Neuron (in vitro differentiated cells): ENCODE measurements around the gene ESPNL.

Experiments
- H2AFZ ChIP-seq: one replicate; pipeline ENCODE4 v1.6.1; 2013; ENCODE audit warnings: low read depth, mild to moderate bottlenecking, inconsistent platforms, low read length, moderate library complexity
- H3K27me3 ChIP-seq: one replicate; pipeline ENCODE4 v1.6.1; 2013; ENCODE audit warnings: low read length; ENCODE audit not compliant: insufficient read depth
- H3K36me3 ChIP-seq: one replicate; pipeline ENCODE4 v1.6.1; 2013; ENCODE audit warnings: low read length; ENCODE audit not compliant: insufficient read depth
- H3K4me1 ChIP-seq: one replicate; pipeline ENCODE4 v1.6.1; 2013; ENCODE audit warnings: low read length; ENCODE audit not compliant: insufficient read depth
- H3K4me3 ChIP-seq: 2 replicates; pipeline ENCODE4 v1.5.1; 2013; ENCODE audit warnings: mild to moderate bottlenecking, low read length, moderate library complexity
- H3K9me3 ChIP-seq: one replicate; pipeline ENCODE4 v1.6.1; 2013; ENCODE audit warnings: low read length

Gene ESPNL

DNA sequence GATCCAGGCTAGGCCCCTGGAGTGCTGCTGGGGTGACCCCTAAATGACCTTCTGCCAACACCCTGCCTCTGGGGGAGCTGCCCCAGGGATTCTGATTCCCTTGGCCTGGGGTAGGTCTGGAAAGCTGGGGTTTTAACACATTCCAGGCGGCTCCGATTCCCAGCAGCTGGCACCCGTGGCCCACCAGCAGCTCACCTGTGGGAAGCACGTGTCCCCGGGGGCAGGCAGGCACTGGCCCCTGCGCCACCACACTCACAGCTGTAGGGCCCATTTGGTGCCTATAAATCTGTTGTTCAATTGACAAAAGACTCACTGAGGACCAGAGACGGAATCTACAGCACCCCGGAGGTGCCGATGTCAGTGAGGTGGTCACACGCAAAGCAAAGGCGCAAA lies 34.2 kb downstream of the ESPNL start:
- Histone ChIP-seq H3K9me3 (no peaks in the 10 kb centered on the region), H2AFZ (no peak overlapping the region)

DNA sequence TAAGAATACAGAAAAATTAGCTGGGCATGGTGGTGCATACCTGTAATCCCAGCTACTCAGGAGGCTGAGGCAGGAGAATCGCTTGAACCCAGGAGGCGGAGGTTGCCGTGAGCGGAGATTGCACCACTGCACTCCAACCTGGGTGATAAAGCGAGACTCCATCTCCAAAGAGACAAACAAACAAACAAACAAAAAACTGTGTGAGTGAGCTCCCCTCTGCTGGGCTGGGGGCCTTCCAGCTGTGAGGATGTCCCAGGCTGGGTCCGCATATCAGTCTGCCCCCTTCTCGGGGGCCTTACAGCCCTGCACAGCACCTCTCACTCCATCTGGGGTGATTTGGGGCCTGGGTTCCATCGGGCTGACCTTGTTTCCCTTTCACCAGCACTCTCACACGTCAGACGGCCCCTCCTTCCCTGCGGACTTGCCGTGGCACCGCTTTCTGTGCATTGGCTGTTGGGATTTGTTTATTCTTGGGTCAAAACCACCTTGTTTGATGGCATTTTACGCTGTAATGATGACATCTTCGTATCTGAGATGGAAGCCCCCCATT lies 35.5 kb downstream of the ESPNL start:
- Histone ChIP-seq H3K36me3 (no peaks in the 10 kb centered on the region), H3K4me1 (peaks cover 9% of the 10 kb centered on the region), H3K27me3 (peaks cover 5% of the 10 kb centered on the region), H3K9me3 (no peaks in the 10 kb centered on the region), H2AFZ (no peak overlapping the region), H3K4me3 (no peak overlapping the region)

More for the DNA sequence above, 34.2 kb downstream of the ESPNL start:
- Histone ChIP-seq H3K36me3 (no peaks in the 10 kb centered on the region), H3K4me3 (no peak overlapping the region), H3K27me3 (peaks cover 5% of the 10 kb centered on the region), H3K4me1 (peaks cover 9% of the 10 kb centered on the region)

DNA sequence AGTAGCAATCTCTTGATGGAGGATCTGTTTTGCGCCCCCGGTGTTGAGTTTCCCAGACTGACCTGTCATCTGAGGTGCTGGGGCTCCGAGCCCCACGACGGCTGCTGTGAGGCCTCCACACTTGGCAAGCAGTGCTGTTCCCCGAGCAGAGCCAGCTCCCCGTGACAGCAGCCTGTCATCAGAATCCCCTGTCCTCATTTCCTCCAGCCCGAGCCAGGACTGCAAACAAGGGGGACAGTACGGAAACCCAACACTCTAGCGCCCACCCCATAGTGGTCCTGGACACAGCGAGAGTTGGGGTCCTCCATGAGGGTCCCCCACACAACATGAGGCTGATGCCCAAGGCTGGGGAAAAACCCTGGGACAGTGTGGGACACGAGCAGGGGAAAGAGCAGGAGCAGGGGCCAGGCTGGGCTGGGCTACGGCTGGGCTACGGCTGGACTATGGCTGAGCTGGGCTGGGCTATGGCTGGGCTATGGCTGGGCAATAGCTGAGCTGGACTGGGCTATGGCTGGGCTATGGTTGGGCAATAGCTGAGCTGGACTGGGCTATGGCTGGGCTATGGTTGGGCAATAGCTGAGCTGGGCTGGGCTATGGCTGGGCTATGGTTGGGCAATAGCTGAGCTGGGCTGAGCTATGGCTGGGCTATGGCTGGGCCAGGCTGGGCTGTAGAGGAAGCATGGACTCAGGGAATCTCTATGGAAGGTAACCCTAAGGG lies 36.8 kb downstream of the ESPNL start:
- Histone ChIP-seq H3K4me1 (peaks cover 9% of the 10 kb centered on the region), H3K9me3 (no peaks in the 10 kb centered on the region), H2AFZ (no peak overlapping the region), H3K4me3 (no peak overlapping the region), H3K36me3 (no peaks in the 10 kb centered on the region), H3K27me3 (peaks cover 9% of the 10 kb centered on the region)

DNA sequence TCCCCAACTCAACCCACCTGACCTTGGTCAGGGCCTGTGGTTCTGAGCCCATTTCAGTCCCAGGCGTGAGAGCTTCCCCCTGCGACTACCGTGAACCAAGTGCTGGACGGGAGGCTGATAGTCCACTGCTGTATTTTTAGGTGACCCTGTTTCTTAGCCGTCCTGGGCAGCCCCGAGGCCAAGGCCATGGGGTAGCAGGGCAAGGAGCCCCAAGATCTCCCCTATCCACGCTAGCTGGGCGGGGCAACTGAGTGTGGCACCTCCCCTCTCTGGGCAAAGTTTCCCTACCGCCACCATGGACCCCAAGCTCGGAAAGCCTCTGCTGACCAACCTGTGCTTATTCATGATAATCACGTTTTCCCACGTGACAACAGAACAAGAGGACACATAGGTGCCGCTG lies 37.7 kb downstream of the ESPNL start:
- Histone ChIP-seq H3K27me3 (peaks cover 9% of the 10 kb centered on the region), H2AFZ (no peak overlapping the region), H3K4me1 (peaks cover 9% of the 10 kb centered on the region), H3K4me3 (no peak overlapping the region), H3K9me3 (no peaks in the 10 kb centered on the region), H3K36me3 (no peaks in the 10 kb centered on the region)

DNA sequence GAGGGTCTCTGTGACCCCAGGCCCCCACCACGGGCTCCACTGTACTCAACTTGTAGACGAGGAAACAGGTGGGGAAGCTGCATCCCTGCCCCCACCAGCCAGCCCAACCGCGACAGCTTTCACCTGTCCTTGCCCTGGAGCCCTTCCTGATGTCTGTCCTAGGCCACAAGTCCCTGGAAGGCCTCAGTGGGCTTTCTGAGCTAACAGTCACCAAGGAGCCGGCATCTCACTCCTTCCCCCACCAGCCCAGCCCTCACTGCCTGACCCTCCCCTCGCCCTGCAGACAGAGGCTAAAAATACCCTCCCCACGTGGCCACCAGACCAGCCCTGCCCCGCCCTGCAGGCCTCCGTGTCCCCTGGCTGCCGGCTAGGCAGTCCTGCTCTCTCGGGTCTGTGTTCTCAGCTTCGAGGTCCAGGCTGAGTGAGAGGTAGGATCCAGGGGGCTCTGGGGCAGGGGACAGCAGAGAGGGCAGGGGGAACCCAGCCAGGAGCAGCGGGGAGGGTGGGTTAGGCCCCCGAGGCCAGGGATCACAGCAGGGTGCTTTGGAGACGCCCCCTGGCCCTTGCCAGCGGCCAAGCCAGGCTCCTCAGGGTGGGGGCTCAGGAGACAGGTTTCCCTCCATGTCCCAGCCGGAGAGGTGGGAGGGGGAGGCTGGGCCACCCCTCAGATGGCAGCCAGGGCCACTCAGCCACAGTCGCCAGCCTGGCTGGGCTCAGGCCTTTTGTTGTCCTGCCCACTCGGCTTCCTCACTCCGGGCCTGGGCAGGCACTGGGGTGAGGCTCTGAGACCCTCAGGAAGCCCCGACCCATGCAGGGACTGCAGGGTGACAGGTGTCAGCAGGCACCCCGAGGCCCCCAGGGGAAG lies 38.4 kb downstream of the ESPNL start, which contains the start of gene KLHL30:
Gene KLHL30, plus strand, starts transcription at position 338 of the 865 bp plus-strand sequence. CDS start 2,087 bp downstream, outside the sequence.
- Histone ChIP-seq H3K4me1 (peaks cover 9% of the 10 kb centered on the region), H2AFZ (no peak within 1 kb of the TSS), H3K27me3 (peaks cover 9% of the 10 kb centered on the region), H3K36me3 (no peaks in the 10 kb centered on the region), H3K9me3 (no peaks in the 10 kb centered on the region), H3K4me3 (no peak within 1 kb of the TSS)

DNA sequence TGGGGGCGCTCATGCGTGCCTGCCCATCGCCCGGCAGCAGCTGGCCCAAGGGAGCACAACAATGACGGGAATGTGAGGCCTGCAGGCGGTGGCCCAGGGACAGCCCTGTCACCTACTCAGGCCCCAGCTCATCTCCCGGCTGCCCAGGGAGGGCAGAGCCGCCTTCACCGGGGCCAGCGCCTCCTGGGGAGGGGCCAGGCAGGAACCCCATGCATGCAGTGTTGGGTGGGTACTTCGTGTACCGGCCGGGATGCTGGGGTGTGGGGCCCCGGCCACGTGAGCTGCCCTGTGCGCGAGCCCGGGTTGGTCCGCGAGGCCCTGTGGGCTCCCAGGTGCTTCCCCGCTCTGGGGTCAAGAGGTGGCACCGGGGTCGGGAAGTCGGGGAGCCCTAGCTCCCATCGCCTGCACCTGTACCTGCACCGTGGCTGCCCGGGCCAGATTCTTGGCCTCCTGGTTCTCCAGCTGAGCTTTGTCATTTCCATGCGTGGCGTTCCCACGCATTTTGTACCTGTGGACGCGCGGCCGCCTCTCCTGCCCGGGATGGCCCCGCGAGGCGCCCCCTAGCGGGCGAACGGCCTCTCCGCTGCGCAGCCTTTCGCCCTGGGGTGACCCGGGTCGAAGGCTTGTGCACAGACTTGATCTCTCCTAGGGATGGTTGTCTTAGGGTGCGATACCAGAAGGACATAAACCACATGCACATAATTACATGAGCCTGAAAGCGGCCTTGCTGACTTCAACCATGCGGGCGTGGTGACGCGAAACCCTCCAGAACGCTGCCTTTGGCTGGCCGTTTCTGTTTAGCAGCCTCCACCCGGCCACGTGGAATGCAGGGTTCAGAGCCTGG lies 39.3 kb downstream of the ESPNL start:
- Histone ChIP-seq H3K4me1 (peaks cover 9% of the 10 kb centered on the region), H3K9me3 (no peaks in the 10 kb centered on the region), H3K27me3 (peaks cover 9% of the 10 kb centered on the region), H3K4me3 (no peak overlapping the region), H2AFZ (no peak overlapping the region), H3K36me3 (no peaks in the 10 kb centered on the region)

DNA sequence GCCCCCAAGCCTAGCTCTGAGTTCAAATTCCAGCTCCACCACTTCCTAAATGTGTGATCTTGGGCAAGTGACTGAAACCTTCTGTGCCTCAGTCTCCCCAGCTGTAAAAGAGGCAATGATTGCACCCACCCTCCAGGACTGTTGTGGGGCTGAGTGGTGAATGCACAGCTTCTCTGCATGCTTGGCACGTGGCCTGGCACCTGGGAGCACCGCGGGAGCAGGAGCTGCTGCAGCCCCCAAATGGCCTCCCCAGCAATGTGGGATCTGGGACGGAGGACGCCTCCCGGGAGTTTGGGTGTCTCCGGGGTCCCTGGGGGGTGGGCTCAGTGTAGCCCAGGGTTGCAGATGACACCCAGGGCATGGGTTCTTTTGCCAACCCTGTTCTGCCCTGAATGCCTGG lies 39.9 kb downstream of the ESPNL start:
- Histone ChIP-seq H3K4me3 (no peak overlapping the region), H3K27me3 (peaks cover 6% of the 10 kb centered on the region), H3K9me3 (no peaks in the 10 kb centered on the region), H2AFZ (no peak overlapping the region), H3K36me3 (no peaks in the 10 kb centered on the region), H3K4me1 (peaks cover 9% of the 10 kb centered on the region)

DNA sequence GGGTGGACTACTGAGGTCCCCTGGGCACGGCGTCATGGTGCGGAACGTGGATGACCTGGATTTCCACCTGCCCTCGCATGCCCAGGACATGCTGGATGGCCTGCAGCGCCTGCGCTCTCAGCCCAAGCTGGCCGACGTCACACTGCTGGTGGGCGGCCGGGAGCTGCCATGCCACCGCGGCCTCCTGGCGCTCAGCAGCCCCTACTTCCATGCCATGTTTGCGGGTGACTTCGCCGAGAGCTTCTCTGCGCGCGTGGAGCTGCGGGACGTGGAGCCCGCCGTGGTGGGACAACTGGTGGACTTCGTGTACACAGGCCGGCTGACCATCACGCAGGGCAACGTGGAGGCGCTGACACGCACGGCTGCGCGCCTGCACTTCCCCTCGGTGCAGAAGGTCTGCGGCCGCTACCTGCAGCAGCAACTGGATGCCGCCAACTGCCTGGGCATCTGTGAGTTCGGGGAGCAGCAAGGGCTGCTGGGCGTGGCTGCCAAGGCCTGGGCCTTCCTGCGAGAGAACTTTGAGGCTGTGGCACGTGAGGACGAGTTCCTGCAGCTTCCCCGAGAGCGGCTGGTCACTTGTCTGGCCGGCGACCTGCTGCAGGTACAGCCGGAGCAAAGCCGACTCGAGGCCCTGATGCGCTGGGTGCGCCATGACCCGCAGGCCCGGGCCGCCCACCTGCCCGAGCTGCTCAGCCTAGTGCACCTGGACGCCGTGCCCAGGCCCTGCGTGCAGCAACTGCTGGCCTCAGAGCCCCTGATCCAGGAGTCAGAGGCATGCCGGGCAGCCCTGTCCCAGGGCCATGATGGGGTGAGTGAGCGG lies 40.8 kb downstream of the ESPNL start:
- H3K9me3 ChIP-seq: no peaks in the 10 kb centered on the region
- H3K4me1 ChIP-seq: peaks cover 9% of the 10 kb centered on the region
- H3K4me3 ChIP-seq: no peak overlapping the region
- H3K36me3 ChIP-seq: no peaks in the 10 kb centered on the region
- no peak overlapping the region for H2AFZ ChIP-seq
- H3K27me3 ChIP-seq: peaks cover 6% of the 10 kb centered on the region

DNA sequence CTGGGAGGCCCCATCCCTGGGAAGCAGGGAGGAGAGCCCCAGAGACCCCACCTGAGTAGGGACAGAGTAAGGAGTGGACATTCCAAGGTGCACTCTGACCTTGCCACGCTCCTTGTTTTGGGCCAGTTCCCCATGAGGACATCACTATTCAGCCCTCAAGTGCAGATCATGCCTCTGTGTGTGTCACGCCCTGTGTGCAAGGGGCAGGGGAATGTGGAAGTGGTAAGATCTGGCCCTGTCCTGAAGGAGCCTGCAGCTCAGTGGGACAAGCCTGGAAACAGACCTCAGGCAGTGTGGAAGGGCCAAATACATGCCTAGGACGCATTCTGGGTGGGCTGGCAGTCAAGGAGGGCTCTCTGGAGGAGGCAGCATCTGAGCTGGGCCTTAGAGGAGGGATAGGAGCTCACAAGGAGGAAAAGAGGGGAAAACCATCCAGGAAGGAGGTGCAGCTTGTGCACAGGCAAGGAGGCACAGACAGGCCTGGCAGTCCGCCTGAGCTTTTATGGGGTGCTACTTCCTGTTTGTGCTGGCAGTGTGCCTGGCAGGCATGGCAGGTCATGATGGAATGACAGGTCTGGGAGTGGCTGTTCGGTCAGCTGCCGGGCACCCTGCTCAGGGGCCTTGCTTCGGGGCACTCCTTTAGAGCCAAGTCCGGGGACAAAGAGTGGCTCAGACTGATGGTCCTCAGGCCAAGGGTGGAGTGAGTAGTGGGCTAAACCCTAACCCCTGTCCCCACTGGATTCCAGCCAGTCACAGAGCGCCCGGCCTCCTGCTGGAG lies 41.6 kb downstream of the ESPNL start:
- H3K4me3 ChIP-seq: no peak overlapping the region
- H3K36me3 ChIP-seq: no peaks in the 10 kb centered on the region
- no peaks in the 10 kb centered on the region for H3K9me3 ChIP-seq
- peaks cover 6% of the 10 kb centered on the region for H3K27me3 ChIP-seq
- peaks cover 9% of the 10 kb centered on the region for H3K4me1 ChIP-seq
- H2AFZ ChIP-seq: no peak overlapping the region

DNA sequence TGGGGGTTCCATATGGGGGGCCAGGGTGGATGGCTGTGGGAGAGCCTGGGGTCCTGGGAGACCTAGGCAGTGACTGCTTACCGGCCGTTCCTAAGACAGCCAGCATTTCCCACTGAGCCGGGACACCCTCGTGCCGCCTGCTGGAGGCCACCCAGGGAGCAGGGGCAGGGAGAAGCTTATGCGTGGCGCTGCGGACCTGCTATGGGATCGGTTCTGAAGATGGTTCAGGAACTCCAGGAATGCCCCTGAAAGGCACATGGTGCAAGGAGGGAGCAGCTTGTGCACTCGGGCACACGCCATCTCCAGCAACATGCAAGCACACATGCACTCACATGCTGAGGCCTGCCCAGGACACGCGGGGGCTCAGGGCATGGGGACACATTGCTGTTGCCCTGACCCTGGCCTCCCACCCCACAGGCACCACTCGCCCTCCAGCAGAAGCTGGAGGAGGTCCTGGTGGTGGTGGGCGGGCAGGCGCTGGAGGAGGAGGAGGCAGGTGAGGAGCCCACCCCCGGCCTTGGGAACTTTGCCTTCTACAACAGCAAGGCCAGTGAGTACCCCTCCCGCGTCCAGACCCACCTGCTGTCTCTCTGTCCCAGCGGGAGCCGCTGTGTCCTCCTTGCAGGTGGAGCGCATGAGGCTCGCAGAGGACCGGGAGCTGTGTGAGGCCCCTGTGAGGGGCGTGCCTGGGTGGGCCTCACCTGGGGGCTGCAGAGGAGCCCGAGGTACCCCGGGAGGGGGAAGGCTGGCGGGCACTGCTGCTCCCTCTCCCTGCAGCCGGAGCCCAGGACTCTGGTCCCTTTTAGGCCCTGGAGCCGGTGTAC lies 42.5 kb downstream of the ESPNL start:
- Histone ChIP-seq H3K4me3 (no peak overlapping the region), H3K36me3 (no peaks in the 10 kb centered on the region), H2AFZ (no peak overlapping the region), H3K4me1 (peaks cover 9% of the 10 kb centered on the region), H3K27me3 (peaks cover 6% of the 10 kb centered on the region), H3K9me3 (no peaks in the 10 kb centered on the region)
